BE2C (cell line): Measurements from ENCODE around the gene ZBTB34.

ENCODE experiments used
- DNase-seq: peaks from one replicate; pipeline ENCODE4 v3.0.0-alpha.2; 2020
- H3K27me3 ChIP-seq: fragments of 250-450 bp; sonication (Bioruptor Pico); 2 replicates; pipeline ENCODE4 v1.5.1; 2020; ENCODE audit warnings: mild to moderate bottlenecking
- H3K36me3 ChIP-seq: fragments of 250-450 bp; sonication (Bioruptor Pico); 2 replicates; pipeline ENCODE4 v1.5.1; 2020; ENCODE audit warnings: mild to moderate bottlenecking
- H3K4me1 ChIP-seq: fragments of 250-450 bp; sonication (Bioruptor Pico); 2 replicates; pipeline ENCODE4 v1.5.1; 2020
- H3K4me3 ChIP-seq: 2 replicates; pipeline ENCODE4 v1.5.1; 2011; ENCODE audit warnings: low read depth, low read length
- H3K9me3 ChIP-seq: fragments of 250-450 bp; sonication (Bioruptor Pico); 2 replicates; pipeline ENCODE4 v1.5.1; 2020
- CTCF ChIP-seq: IDR thresholded peaks from 2 replicates; pipeline ENCODE4 v1.5.1; 2012; ENCODE audit warnings: mild to moderate bottlenecking, low read depth, low read length

The ZBTB34 gene

DNA sequence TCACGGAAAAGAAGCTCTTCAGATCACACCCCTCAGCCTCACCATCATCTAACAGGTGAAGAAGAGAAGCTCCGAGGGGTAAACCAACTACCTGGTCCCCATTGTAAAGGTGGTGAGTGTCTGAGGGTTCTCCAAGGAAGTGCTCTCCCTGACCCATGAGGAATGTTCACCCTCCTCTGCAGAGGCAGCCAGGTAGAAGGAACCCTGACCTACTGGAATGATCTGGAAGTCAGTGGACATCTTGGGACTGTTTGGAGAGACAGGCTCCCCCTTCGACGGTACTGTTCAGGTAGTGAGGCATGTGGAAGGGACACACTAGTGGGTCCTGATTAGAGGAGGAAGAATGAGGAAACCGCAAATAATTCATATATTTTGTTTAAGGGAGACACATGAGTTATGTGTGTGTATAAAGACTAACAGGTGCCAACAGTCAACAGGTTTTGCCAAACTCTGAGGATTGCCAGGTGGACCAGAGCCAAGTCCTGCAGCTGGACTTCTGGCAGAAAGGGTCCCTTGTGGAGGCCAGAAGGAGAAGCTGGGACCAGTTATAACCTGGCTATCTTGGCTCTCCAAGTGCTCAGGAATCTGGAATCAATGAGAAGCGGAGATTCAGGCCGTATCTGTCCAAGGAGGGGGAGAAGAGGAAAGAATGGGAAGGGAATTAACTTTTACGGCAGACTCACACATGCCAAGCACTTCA lies 3.0 kb upstream of the ZBTB34 start:
- no peaks in the 10 kb centered on the region for H3K36me3 ChIP-seq
- H3K9me3 ChIP-seq: no peaks in the 10 kb centered on the region
- H3K27me3 ChIP-seq: peaks cover 8% of the 10 kb centered on the region
- H3K4me3 ChIP-seq: no peak overlapping the region
- H3K4me1 ChIP-seq: no peaks in the 10 kb centered on the region
- TF ChIP-seq CTCF: no peak
- DNase-seq: no peak

DNA sequence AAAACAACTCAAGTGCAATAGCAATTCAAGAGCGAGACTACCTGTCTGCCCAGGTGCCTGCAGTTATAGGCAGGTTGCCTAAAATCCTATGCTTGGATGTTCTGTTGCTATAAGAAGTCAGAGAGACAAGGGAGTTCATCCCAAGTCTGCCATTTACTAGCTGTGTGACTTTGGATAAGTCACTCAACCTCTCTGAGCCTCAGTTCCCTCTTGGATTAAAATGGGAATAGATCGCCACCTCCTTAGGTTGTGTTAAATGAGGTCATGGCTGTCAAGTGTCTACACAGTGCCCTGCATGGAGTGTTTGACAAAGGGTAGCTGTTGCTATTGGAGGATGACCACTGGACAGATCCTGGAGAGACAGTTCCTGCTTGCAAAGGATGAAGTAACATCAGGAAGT lies 1.3 kb upstream of the ZBTB34 start:
- no peak for DNase-seq
- Histone ChIP-seq H3K4me1 (no peaks in the 10 kb centered on the region), H3K9me3 (no peaks in the 10 kb centered on the region), H3K36me3 (no peaks in the 10 kb centered on the region; the same call in 1 of the 2 replicates), H3K4me3 (no peak overlapping the region), H3K27me3 (peaks cover 5% of the 10 kb centered on the region; the same call in 1 of the 2 replicates)
- no peak for TF ChIP-seq CTCF

GRCh38 chr9:126860757-126861466 lies 473 bp downstream of the ZBTB34 start:
- no peaks in the 10 kb centered on the region for H3K9me3 ChIP-seq
- no peak for TF ChIP-seq CTCF
- no peaks in the 10 kb centered on the region; the same call in 1 of the 2 replicates for H3K27me3 ChIP-seq
- peak overlapping the region; percentile 82 for H3K4me3 ChIP-seq
- DNase-seq: peak; percentile 35
- H3K4me1 ChIP-seq: no peaks in the 10 kb centered on the region
- peaks cover 3% of the 10 kb centered on the region for H3K36me3 ChIP-seq

DNA sequence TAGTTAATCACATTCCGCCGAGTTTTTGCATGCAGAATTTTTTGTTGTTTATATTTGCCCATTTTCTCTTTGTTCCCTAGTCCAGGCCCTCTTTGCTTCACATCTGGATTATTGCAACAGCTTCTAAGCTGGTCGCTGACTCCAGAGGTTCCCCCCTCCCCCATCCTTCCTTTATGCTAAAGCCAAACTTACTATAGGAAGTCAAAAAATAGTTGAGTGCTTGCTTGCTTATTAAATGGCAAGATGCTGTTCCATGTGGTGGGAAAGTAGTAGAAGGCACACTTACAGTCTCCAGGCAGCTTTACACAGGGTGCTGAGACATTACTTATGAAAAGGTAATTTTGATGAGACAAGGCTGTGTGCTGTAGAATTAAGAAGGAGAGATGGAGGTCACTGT lies 1.3 kb downstream of the ZBTB34 start:
- peaks cover 3% of the 10 kb centered on the region for H3K36me3 ChIP-seq
- no peak for DNase-seq
- H3K27me3 ChIP-seq: no peaks in the 10 kb centered on the region; the same call in 1 of the 2 replicates
- no peaks in the 10 kb centered on the region for H3K4me1 ChIP-seq
- H3K9me3 ChIP-seq: no peaks in the 10 kb centered on the region
- TF ChIP-seq CTCF: no peak
- peak overlapping the region; percentile 82 for H3K4me3 ChIP-seq

- Histone ChIP-seq H3K36me3 (peaks cover 3% of the 10 kb centered on the region), H3K9me3 (no peaks in the 10 kb centered on the region), H3K4me3 (peak overlapping the region; percentile 82), H3K4me1 (no peaks in the 10 kb centered on the region), H3K27me3 (no peaks in the 10 kb centered on the region; the same call in 1 of the 2 replicates)
- no peak for DNase-seq
- no peak for TF ChIP-seq CTCF
These were observed 1.8 kb downstream of the ZBTB34 start for GRCh38 chr9:126862104-126862761.
